Activated CD4-positive, alpha-beta T cell treated with anti-CD3 and anti-CD28 coated beads, Interleukin-2, amount 50 U/mL, for 16 hours (primary cell): ENCODE measurements around the gene MRPL53.
"Not testable (repeated sequence)": the region's sequence is repeated elsewhere in the genome, so short reads cannot be mapped to it uniquely, and the experiment has no call there.

ENCODE experiments used
- DNase-seq: peaks from one replicate; pipeline ENCODE4 v3.0.0-alpha.2; 2020

The MRPL53 gene

GRCh38 chr2:74444498-74445318, 27.8 kb downstream of the MRPL53 start:
- DNase-seq = no peak

- not testable (repeated sequence) for DNase-seq
These were observed 29.8 kb downstream of the MRPL53 start for GRCh38 chr2:74442483-74443297.

- no peak for DNase-seq
These were observed 30.6 kb downstream of the MRPL53 start, which contains the start of gene RTKN for GRCh38 chr2:74441690-74442482. TSS of gene RTKN (minus strand) at chr2:74441937. CDS start at chr2:74441816, 121 bp downstream.

- DNase-seq = no peak
These were observed 31.2 kb downstream of the MRPL53 start for GRCh38 chr2:74441170-74441689.

- DNase-seq = peak; percentile 42
These were observed 31.9 kb downstream of the MRPL53 start for GRCh38 chr2:74440378-74441169.

- no peak for DNase-seq
These were observed 32.6 kb downstream of the MRPL53 start for GRCh38 chr2:74439803-74440377.

GRCh38 chr2:74439373-74439772, 33.1 kb downstream of the MRPL53 start:
- no peak for DNase-seq

- DNase-seq = no peak
These were observed 34.2 kb downstream of the MRPL53 start for GRCh38 chr2:74438248-74438647.

GRCh38 chr2:74436848-74437695, 35.4 kb downstream of the MRPL53 start:
- DNase-seq = no peak

GRCh38 chr2:74436111-74436805, 36.2 kb downstream of the MRPL53 start:
- DNase-seq = no peak

GRCh38 chr2:74430502-74430901, 42.0 kb downstream of the MRPL53 start:
- DNase-seq = no peak

- no peak for DNase-seq
These were observed 42.7 kb downstream of the MRPL53 start for GRCh38 chr2:74429487-74430451.

GRCh38 chr2:74428675-74429074, 43.8 kb downstream of the MRPL53 start:
- DNase-seq = no peak

GRCh38 chr2:74427551-74427950, 44.9 kb downstream of the MRPL53 start:
- DNase-seq = no peak

GRCh38 chr2:74426181-74426758, 46.2 kb downstream of the MRPL53 start:
- DNase-seq = no peak

- no peak for DNase-seq
These were observed 47.0 kb downstream of the MRPL53 start for GRCh38 chr2:74425523-74425922.

- DNase-seq = no peak
These were observed 47.5 kb downstream of the MRPL53 start for GRCh38 chr2:74424995-74425406.
